Heart right ventricle (tissue), 16 donors: ENCODE results near the gene SLC26A8. TPM values are rescaled to one million over a fixed set of nuclear protein-coding genes. Genes with fewer than 3 reads are reported as not detected.
A peak's percentile ranks its signal among the peaks of the same experiment; 100 is the strongest.

ENCODE experiments used
- ATAC-seq, 8 donors: fragments of 200-7000 bp; cut with Tn5 transposase; one replicate each; pipeline ENCODE4 v1.9.1; 2020; ENCODE audit warnings: mild to moderate bottlenecking in 8 of 8, moderate library complexity in 8 of 8, moderate number of reproducible peaks in 1 of 8
- DNase-seq, 2 donors: peaks; one replicate each; pipeline ENCODE4 v3.0.0-alpha.2; 2020
- H3K27ac ChIP-seq, 10 donors: fragments of 200-600 bp; sonication (generic) in 2 of 10; one replicate each; pipeline versions ENCODE4 v1.5.0 to v1.8.0; 2020 to 2022; ENCODE audit warnings: mild to moderate bottlenecking in 3 of 10
- H3K27me3 ChIP-seq, 7 donors: fragments of 200-600 bp; one replicate each; pipeline ENCODE4 v1.8.0; 2021 to 2022; ENCODE audit warnings: mild to moderate bottlenecking in 2 of 7
- H3K36me3 ChIP-seq, 9 donors: fragments of 200-600 bp; sonication (generic) in 1 of 9; one replicate each; pipeline versions ENCODE4 v1.5.0 to v1.8.0; 2020 to 2022; ENCODE audit warnings: mild to moderate bottlenecking in 2 of 9
- H3K4me1 ChIP-seq, 9 donors: fragments of 200-600 bp; sonication (generic) in 1 of 9; one replicate each; pipeline versions ENCODE4 v1.5.0 to v1.8.0; 2020 to 2022; ENCODE audit warnings: mild to moderate bottlenecking in 4 of 9
- H3K4me3 ChIP-seq, 10 donors: fragments of 200-600 bp; sonication (generic) in 2 of 10; one replicate each; pipeline versions ENCODE4 v1.5.0 to v1.8.0; 2020 to 2022; ENCODE audit warnings: mild to moderate bottlenecking in 7 of 10, moderate library complexity in 2 of 10
- H3K9me3 ChIP-seq, 11 donors: fragments of 200-600 bp in 10 of 11; sonication (generic) in 2 of 11; one replicate each; pipeline versions ENCODE4 v1.5.0 to v1.8.0; 2013 to 2022; ENCODE audit warnings: mild to moderate bottlenecking in 2 of 11, control low read depth in 1 of 11, moderate library complexity in 1 of 11
- CTCF ChIP-seq, 9 donors: fragments of 200-600 bp; sonication (generic) in 2 of 9; IDR thresholded peaks; one replicate each; pipeline versions ENCODE4 v1.5.0 to v1.8.0; 2021 to 2022; ENCODE audit warnings: antibody characterized with exemption in 9 of 9, mild to moderate bottlenecking in 5 of 9, moderate library complexity in 1 of 9
- WGBS, 2 donors: extraction: QIAGEN DNeasy Blood & Tissue Kit; methylation state at CpG; one replicate each; pipeline ENCODE4 v1.1.7; 2013; ENCODE audit warnings: inconsistent platforms in 1 of 2; 5-methylcytosine and 5-hydroxymethylcytosine counted together
- intact Hi-C, 10 donors: fragments of 100-400 bp; cut with DNase I; formaldehyde crosslinking; loops; one replicate each; pipeline versions ENCODE4 v1.11.1 to v1.14.2; 2022
- polyA plus RNA-seq, 2 donors: library from polyadenylated mRNA; stranded (reverse); fragments of 200-250 nt; gene quantifications; one replicate each; pipeline ENCODE4 v1.2.3, GENCODE V29; 2013
- total RNA-seq, 10 donors: library from RNA; stranded (reverse); fragmentation: NEBNext Ultra II Directional in 3 of 10; extraction: Animal tissue kit (Norgen Biotek cat#: 25700) in 3 of 10; gene quantifications; one replicate each; pipeline versions ENCODE4 v1.2.1 to v1.2.4, GENCODE V29; 2021 to 2023
- donor health status: Arrhythmogenic right ventricular cardiomyopathy.
- donor health status: ischemic (EF 13 %, LVEDD 7.1; RV severe dilation, severe dysfunction).
- donor health status: healthy with polysubstance abuse.
- donor health status: DM: no; HTN: yes; CAD: no.
- donor health status: DM: no; HTN: no; CAD: no.
- donor health status: ischemic (EF 25% LVEDD 6.9; RV normal size, moderate dysfunction).
- donor health status: ischemic (EF 25% LVEDD 5.7; RV mildly dilated, moderate dysfunction).
- donor health status: healthy.
- donor health status: DM: yes; HTN: yes; CAD: no.
- donor health status: Ischemic cardiomyopathy.
- donor health status: ischemic (EF 35%, LVEDD 5.7; RV mildly dilated, moderate dysfunction).
- donor health status: nonischemic (EF 11% LVEDD 7.7; RV severe dilation, severe dysfunction).
- donor health status: DM: yes; HTN: yes; CAD: no.
- donor health status: PGD.
- donor health status: ischemic (EF 29% LVEDD 5.4; RV normal size, mild dysfunction).
- donor health status: nonischemic (EF 23%, LVEDD 6.1; RV moderate dilation, normal function).

Gene SLC26A8
- total and polyA plus RNA-seq, 12 donors: 0.03 to 0.11 (median 0.10) TPM; not detected in 6

DNA sequence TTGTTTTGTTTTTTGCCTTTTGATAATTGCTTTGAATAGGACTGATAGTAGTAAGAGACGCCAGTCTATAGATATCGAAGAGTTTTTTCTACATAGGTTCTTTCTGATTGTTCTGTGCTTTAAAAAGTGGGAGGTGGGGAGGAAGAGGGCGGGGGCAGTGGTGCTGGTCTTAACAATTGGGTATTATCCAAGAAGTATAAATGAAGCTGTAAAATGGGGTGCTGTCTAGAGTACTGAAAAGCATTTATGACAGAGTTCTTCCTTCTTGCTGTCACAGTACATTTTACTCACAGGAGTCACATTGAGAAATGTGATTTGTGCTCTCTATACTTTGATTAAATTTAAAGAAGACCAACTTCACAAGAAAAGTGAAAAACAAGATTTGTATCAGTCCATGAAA is 44.1 kb upstream of the SLC26A8 start:
- Histone ChIP-seq H3K27me3 (no peaks in the 10 kb centered on the region), H3K36me3 (peaks cover 0 to 11% (median 0%) of the 10 kb centered on the region in 9 donors), H3K27ac (no peak overlapping the region), H3K4me1 (peaks cover 0 to 62% (median 45%) of the 10 kb centered on the region in 9 donors), H3K4me3 (no peak overlapping the region), H3K9me3 (no peaks in the 10 kb centered on the region)
- intact Hi-C loops: no loop called here
- ATAC-seq (no peak), DNase-seq (no peak)
- no peak for TF ChIP-seq CTCF (IDR thresholded peaks at IDR 0.05)
- WGBS, 2 donors: 71 to 81% methylated on average over 3 of the region's 3 CpGs

GRCh38 chr6:36068012-36068392 is 43.6 kb upstream of the SLC26A8 start:
- no peak for TF ChIP-seq CTCF (IDR thresholded peaks at IDR 0.05)
- H3K9me3 ChIP-seq: no peaks in the 10 kb centered on the region
- no peak overlapping the region for H3K4me3 ChIP-seq
- H3K27ac ChIP-seq: no peak overlapping the region
- H3K36me3 ChIP-seq: peaks cover 0 to 8% (median 0%) of the 10 kb centered on the region in 9 donors
- intact Hi-C loops: no loop called here
- H3K27me3 ChIP-seq: no peaks in the 10 kb centered on the region
- H3K4me1 ChIP-seq: peaks cover 0 to 67% (median 48%) of the 10 kb centered on the region in 9 donors
- peak in 2 of 8 donors; percentile 21 to 41 for ATAC-seq
- DNase-seq: no peak

DNA sequence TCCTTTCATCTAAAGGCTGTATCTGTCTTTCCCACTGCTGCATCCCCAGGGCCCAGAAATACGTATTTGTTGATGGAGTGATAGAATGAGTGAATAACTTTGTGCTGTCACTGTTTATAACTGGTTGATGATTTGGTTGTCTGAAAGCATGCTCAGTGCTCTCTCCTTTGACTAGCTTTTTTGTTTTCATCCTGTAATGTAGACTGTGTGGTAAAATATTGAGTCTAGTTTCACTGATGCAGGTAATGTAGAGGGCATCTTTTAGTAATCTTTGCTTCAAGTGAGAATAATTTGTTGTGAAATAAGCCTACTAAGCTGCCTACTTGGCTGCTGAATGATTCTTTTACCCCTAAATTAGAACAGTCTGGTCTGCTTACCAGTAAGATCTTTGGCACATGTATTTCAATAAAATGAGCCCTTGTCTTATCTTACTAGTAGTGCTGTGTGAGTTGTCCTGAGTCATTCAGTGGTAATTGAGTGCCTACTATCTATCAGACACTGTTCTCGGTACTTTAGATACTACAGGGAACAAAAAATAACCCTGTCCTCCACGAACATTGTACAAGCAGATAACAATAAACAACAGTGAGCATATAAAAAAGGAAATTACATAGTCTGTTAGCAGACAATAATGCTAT is 43.1 kb upstream of the SLC26A8 start:
- intact Hi-C loops: no loop called here
- peak overlapping the region in 1 of 10 donors; percentile 1 for H3K27ac ChIP-seq
- H3K4me3 ChIP-seq: no peak overlapping the region
- H3K36me3 ChIP-seq: peaks cover 0 to 4% (median 0%) of the 10 kb centered on the region in 9 donors
- DNase-seq (no peak), ATAC-seq (peak in 6 of 8 donors; percentile 52 to 90 (median 85))
- peaks cover 0 to 67% (median 51%) of the 10 kb centered on the region in 9 donors for H3K4me1 ChIP-seq
- WGBS, 2 donors: 25 to 42% methylated on average over 3 of the region's 3 CpGs
- no peaks in the 10 kb centered on the region for H3K27me3 ChIP-seq
- H3K9me3 ChIP-seq: no peaks in the 10 kb centered on the region
- TF ChIP-seq CTCF (IDR thresholded peaks at IDR 0.05): no peak

DNA sequence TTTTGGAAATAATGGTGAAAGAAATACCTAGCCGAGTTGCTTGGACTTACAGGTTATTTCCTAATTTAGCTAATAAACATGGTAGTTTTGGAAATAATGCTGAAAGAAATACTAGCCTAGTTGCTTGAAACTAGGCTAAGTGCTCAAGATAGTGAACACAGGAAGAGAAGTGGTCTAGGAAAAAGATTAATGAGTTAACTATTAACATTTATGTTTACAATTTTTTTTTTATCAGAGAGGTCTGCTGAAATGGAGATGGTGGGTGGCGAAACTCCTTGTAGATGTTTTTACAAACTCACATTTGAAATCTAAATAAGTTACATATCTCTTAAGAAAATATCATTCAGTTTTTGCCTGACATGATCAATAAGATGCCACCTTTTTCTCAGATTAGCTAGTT is 42.4 kb upstream of the SLC26A8 start:
- Histone ChIP-seq H3K27me3 (no peaks in the 10 kb centered on the region), H3K36me3 (peaks cover 0 to 11% (median 0%) of the 10 kb centered on the region in 9 donors), H3K27ac (no peak overlapping the region), H3K4me3 (no peak overlapping the region), H3K4me1 (peaks cover 0 to 67% (median 51%) of the 10 kb centered on the region in 9 donors), H3K9me3 (no peaks in the 10 kb centered on the region)
- 96 to 97% methylated on average over 2 of the region's 2 CpGs for WGBS, 2 donors
- TF ChIP-seq CTCF (IDR thresholded peaks at IDR 0.05): no peak
- intact Hi-C loops: no loop called here
- DNase-seq (no peak), ATAC-seq (no peak)
